DMS114 treated with DMSO at 0.1 percent for 48 hours (cell line): ENCODE data around the gene CHRNG.

Source experiments
- DNase-seq: peaks from one replicate; lab custom pipeline; 2025; ENCODE audit not compliant: unreplicated experiment; lab: John Stamatoyannopoulos, UW

Gene CHRNG

DNA sequence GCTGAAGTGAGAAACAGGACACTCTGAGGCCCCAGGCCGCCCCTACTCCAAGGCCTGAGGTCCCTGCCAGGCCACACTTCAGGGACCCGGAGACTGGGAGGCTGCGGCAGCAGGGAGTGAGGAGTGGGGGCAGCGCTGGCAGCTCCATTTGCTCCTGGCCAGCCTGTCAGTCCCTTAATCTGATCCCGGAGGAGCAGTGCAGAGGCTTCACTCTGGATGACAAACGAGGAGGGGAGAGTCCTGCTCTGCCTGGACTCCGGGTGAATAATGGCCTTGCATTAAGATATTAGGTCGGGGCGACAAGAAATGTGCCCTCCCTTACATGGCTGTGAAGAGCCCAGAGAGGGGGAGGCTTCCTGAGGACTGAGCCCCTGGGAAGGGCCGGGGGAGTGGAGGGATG is 33.6 kb upstream of the CHRNG start:
- DNase-seq, result no peak

GRCh38 chr2:232506709-232507108 is 32.8 kb upstream of the CHRNG start:
- no peak for DNase-seq

- no peak for DNase-seq
Measured at GRCh38 chr2:232508251-232508650, 31.2 kb upstream of the CHRNG start.

GRCh38 chr2:232511336-232511890 is 28.1 kb upstream of the CHRNG start:
- DNase-seq, result no peak

- no peak for DNase-seq
Measured at GRCh38 chr2:232512602-232513001, 26.9 kb upstream of the CHRNG start.

GRCh38 chr2:232513353-232513752 is 26.1 kb upstream of the CHRNG start:
- no peak for DNase-seq

- DNase-seq, result no peak
Measured at GRCh38 chr2:232515639-232516038, 23.9 kb upstream of the CHRNG start.

DNA sequence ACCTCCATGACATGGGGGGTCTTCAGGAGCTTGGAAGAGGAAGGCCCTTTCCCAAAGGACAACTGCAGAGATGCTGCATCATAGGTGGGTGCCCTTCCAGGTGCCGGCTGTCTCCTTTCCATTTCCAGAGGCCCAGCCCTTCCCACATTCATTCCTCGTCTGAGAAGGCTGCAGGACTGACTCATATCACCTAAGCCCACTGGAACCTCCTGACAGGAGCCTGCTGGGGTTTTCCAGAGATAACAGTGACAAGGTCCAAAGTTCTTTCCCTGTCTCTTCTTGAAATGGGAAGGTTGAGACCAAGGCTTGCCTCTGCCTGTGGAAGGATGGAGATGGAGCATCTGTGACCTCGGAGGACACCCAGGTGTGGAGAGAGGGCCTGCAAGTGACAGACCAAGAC is 22.9 kb upstream of the CHRNG start:
- no peak for DNase-seq

- no peak for DNase-seq
Measured at GRCh38 chr2:232518844-232519243, 20.6 kb upstream of the CHRNG start.

- DNase-seq, result no peak
Measured at GRCh38 chr2:232519581-232520438, 19.7 kb upstream of the CHRNG start, which contains the start of gene PRSS56. TSS of gene PRSS56 (plus strand) at chr2:232520388. CDS start at chr2:232520599, 211 bp downstream.

DNA sequence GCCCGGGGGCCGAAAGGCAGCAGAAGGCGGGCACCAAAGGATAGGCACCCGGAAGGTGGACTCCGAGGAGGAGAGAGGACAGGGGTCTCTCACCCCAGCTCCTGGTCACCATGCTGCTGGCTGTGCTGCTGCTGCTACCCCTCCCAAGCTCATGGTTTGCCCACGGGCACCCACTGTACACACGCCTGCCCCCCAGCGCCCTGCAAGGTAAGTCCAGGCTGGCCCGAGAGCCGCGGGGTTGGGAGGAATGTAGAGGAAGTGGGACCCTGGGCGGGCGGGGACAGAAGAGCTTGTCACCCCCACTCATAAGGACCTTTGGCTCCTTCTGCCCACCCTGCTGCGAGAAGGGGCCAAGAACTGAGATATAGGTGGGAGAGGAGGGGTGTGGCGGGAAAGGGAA is 19.0 kb upstream of the CHRNG start:
- no peak for DNase-seq

DNA sequence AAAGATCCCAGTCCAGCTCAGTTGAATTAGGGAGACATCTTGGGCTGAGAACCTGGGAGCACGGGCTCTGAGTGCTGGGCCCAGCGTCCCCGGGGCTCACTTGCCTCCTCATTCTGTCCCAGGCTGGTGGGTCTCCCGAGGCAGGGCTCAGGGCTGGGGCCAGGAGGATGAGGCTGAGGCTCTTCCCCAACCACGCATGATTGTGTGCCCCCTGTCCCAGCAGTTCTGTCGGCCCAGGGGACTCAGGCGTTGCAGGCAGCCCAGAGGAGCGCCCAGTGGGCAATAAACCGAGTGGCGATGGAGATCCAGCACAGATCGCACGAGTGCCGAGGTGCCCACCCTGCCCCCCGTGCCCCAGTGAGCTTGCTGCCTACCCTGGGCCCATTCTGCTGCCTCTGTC is 18.4 kb upstream of the CHRNG start:
- DNase-seq, result no peak

DNA sequence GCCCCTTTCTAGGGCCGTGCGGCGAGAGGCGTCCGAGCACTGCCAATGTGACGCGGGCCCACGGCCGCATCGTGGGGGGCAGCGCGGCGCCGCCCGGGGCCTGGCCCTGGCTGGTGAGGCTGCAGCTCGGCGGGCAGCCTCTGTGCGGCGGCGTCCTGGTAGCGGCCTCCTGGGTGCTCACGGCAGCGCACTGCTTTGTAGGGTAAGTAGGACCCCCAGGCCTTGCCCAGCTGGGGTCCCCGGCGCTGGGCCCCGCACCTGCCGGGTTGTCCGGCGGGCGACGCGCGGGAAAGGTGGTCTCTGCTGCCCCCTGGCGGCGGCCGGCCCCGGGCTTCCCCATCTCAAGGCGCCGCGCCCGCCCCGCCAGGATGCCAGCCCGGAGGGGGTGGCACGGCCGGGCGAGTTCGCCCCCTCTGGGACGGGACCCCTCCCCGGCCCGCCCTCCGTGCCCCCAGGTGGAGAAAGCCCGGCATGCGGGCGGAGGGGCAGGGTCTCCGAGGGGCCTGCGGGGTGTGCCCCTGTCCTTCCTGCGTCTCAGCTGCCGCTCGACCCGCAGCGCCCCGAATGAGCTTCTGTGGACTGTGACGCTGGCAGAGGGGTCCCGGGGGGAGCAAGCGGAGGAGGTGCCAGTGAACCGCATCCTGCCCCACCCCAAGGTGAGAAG is 17.4 kb upstream of the CHRNG start:
- DNase-seq, result no peak

GRCh38 chr2:232522623-232523401 is 16.7 kb upstream of the CHRNG start:
- DNase-seq, result no peak

DNA sequence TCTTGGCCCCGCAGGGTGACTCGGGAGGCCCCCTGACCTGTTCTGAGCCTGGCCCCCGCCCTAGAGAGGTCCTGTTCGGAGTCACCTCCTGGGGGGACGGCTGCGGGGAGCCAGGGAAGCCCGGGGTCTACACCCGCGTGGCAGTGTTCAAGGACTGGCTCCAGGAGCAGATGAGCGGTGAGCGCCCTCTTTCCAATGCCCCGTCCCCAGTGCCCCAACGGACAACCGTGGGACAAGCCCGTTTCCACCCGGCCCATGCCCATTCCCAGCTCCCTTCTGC is 16.1 kb upstream of the CHRNG start:
- DNase-seq, result no peak

DNA sequence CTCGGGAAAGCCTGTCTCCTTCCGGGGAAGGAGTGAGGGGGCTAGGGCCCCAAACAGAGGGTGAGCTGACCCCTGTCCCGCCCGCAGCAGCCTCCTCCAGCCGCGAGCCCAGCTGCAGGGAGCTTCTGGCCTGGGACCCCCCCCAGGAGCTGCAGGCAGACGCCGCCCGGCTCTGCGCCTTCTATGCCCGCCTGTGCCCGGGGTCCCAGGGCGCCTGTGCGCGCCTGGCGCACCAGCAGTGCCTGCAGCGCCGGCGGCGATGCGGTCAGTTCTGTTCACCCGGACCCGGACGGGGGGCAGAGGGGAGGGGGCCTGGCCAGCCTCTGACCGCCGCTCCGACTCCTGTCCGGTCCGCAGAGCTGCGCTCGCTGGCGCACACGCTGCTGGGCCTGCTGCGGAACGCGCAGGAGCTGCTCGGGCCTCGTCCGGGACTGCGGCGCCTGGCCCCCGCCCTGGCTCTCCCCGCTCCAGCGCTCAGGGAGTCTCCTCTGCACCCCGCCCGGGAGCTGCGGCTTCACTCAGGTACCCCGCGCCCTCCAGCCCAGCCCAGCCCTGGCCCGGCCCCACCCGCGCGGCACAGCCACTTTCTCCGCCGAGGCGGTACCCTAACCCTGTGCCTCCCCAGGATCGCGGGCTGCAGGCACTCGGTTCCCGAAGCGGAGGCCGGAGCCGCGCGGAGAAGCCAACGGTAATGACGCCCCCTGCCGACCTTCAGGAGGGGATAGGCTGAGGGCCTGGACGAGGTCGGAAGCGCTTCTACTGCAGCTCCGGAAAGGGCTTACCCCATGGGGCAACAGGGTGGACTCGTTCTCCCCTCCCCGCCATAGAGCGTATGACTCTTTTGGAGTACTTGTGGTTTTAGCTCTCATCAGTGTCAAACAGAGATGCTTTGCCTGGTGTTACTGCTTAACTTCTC is 15.6 kb upstream of the CHRNG start:
- DNase-seq, result no peak

DNA sequence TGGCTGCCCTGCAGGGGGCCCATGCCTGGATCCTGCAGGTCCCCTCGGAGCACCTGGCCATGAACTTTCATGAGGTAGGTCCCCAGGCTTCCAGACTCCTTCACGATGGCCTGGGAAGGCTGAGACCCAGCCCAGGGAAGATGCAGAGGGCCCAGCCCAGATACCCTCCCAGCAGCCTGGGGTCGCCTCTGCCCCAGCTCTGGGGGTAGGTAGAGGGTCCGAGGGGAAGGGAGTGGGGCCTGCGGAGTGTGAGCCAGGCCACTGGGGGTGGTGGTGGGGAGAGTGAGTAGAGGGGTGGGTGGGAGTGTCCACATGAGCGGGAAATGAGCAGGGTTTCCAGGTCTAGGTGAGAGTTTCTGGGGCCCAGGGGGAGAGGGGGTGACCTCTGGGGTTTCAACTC is 14.7 kb upstream of the CHRNG start:
- no peak for DNase-seq

DNA sequence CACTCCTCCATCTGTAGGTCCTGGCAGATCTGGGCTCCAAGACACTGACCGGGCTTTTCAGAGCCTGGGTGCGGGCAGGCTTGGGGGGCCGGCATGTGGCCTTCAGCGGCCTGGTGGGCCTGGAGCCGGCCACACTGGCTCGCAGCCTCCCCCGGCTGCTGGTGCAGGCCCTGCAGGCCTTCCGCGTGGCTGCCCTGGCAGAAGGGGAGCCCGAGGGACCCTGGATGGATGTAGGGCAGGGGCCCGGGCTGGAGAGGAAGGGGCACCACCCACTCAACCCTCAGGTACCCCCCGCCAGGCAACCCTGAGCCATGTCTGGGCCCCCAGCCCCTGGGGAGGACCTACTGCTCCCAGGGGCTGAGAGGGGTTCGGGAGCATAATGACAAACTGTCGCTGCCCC is 14.3 kb upstream of the CHRNG start:
- DNase-seq, result no peak

- no peak for DNase-seq
Measured at GRCh38 chr2:232525791-232526371, 13.6 kb upstream of the CHRNG start, which contains the start of gene CHRND. TSS of gene CHRND (plus strand) at chr2:232526160. CDS start at chr2:232526216, 56 bp downstream.

DNA sequence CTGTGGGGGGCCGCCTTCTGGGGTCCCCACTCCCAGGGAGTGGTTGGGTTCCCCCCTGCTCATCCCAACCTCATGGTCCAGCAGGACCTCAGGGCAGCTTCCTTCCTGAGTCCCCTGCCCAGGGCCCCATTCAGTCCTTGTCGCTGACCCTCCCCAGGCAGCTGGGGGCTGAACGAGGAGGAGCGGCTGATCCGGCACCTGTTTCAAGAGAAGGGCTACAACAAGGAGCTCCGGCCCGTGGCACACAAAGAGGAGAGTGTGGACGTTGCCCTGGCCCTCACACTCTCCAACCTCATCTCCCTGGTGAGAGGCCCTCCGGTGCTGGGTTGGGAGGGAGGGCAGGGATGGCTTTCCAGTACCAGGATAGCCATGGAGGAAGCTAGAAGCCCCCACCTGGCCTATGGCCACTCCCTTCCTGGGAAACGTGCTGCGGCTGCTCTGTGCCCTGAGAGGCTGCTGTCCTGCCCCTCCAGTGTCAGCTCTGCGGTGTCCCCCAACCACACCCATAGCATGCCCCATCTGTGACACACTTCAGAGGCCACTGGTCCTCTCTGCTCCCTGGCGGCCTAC is 13.0 kb upstream of the CHRNG start:
- DNase-seq, result no peak
